ENCODE measurements around the gene OSBPL3.

Gene OSBPL3

GRCh38 chr7:24750441-24751055 lies 229.4 kb downstream of the OSBPL3 start:
- Histone ChIP-seq H3K27me3 (ENCODE audit: low read depth, low read length) (no peaks in the 10 kb centered on the region), H3K4me3 (ENCODE audit: low read depth in 1 of 2, low read length in 2 of 2) (no peak overlapping the region), H3K36me3 (ENCODE audit: control insufficient read depth in 1 of 2, insufficient read depth in 2 of 2, low read length in 2 of 2) (no peaks in the 10 kb centered on the region), H3K4me1 (ENCODE audit: control insufficient read depth in 1 of 2, insufficient read depth in 2 of 2, low read length in 2 of 2) (no peaks in the 10 kb centered on the region), H3K27ac (ENCODE audit: low read length) (no peak overlapping the region), H3K9me3 (ENCODE audit: control insufficient read depth in 1 of 2, low read length in 2 of 2) (no peaks in the 10 kb centered on the region)

- Histone ChIP-seq H3K4me3 (ENCODE audit: low read depth in 1 of 2, low read length in 2 of 2) (no peak overlapping the region), H3K27me3 (ENCODE audit: low read depth, low read length) (no peaks in the 10 kb centered on the region), H3K36me3 (ENCODE audit: control insufficient read depth in 1 of 2, insufficient read depth in 2 of 2, low read length in 2 of 2) (peaks cover 0 to 3% of the 10 kb centered on the region in 2 donors), H3K9me3 (ENCODE audit: control insufficient read depth in 1 of 2, low read length in 2 of 2) (no peaks in the 10 kb centered on the region), H3K27ac (ENCODE audit: low read length) (no peak overlapping the region), H3K4me1 (ENCODE audit: control insufficient read depth in 1 of 2, insufficient read depth in 2 of 2, low read length in 2 of 2) (no peaks in the 10 kb centered on the region)
Measured at GRCh38 chr7:24748521-24748920, 231.5 kb downstream of the OSBPL3 start.

Data from muscle layer of duodenum (tissue), 2 donors.